HepG2 (cell line): ENCODE data around the gene RNF10. TPM values are rescaled to one million over a fixed set of nuclear protein-coding genes. Genes with fewer than 3 reads are reported as not detected.

Experiments used
- FOXC1 ChIP-seq: sonication (generic); formaldehyde crosslinking; IDR thresholded peaks from 2 replicates; pipeline ENCODE4 v1.8.0; 2022; ENCODE audit warnings: mild to moderate bottlenecking, missing genetic modification reagents, borderline replicate concordance
- NR2C2 ChIP-seq: sonication (generic); formaldehyde crosslinking; IDR thresholded peaks from 2 replicates; pipeline ENCODE4 v1.4.0; 2020; ENCODE audit warnings: missing genetic modification reagents, mild to moderate bottlenecking, moderate library complexity, borderline replicate concordance
- ZFYVE20 ChIP-seq: sonication (generic); formaldehyde crosslinking; IDR thresholded peaks from 2 replicates; pipeline ENCODE4 v1.8.0; 2023; ENCODE audit warnings: low read depth, mild to moderate bottlenecking, moderate library complexity, missing genetic modification reagents, borderline replicate concordance
- ZNF3 ChIP-seq: IDR thresholded peaks from 2 replicates; pipeline ENCODE4 v1.7.0; 2017; ENCODE audit warnings: inconsistent platforms
- ZNF746 ChIP-seq: sonication (generic); formaldehyde crosslinking; IDR thresholded peaks from 2 replicates; pipeline ENCODE4 v1.8.0; 2022; ENCODE audit warnings: mild to moderate bottlenecking, missing genetic modification reagents
- polyA plus RNA-seq, 8 experiments: library from polyadenylated mRNA; depleted of rRNA in 3 of 8; stranded (reverse) in 7 of 8; unstranded in 1 of 8; fragments of >200 nt; fragmentation: Illumina TruSeq in 4 of 8; extraction: Trizol in 4 of 8; gene quantifications; 2 replicates each; pipeline versions ENCODE4 v1.2.1 to v1.2.3, GENCODE V29; 2011 to 2016; ENCODE audit warnings: low read depth in 4 of 8, missing spikeins in 1 of 8, mixed read lengths in 1 of 8; ENCODE audit not compliant: insufficient read depth in 1 of 8
- total RNA-seq, 5 experiments: library from RNA; depleted of rRNA; stranded (reverse); fragments of >200 nt; fragmentation: Illumina TruSeq; extraction: Trizol; gene quantifications; 2 replicates each; pipeline ENCODE4 v1.2.3, GENCODE V29; 2016; ENCODE audit warnings: low read depth in 1 of 5
- TF ChIP-seq, protein P1 (sequence below): sonication (generic); formaldehyde crosslinking; IDR thresholded peaks from 2 replicates; pipeline ENCODE4 v1.4.0; 2020; ENCODE audit warnings: missing genetic modification reagents
- TF ChIP-seq, protein P2 (sequence below): sonication (generic); formaldehyde crosslinking; IDR thresholded peaks from 2 replicates; pipeline ENCODE4 v1.8.1; 2023; ENCODE audit warnings: mild to moderate bottlenecking, missing genetic modification reagents

RNF10 gene
- total and polyA plus RNA-seq, 2 of the 13 experiments (the other 11 are each of a cell fraction or from before 2014, with no cell fraction given): 62.5 to 88.0 TPM

DNA sequence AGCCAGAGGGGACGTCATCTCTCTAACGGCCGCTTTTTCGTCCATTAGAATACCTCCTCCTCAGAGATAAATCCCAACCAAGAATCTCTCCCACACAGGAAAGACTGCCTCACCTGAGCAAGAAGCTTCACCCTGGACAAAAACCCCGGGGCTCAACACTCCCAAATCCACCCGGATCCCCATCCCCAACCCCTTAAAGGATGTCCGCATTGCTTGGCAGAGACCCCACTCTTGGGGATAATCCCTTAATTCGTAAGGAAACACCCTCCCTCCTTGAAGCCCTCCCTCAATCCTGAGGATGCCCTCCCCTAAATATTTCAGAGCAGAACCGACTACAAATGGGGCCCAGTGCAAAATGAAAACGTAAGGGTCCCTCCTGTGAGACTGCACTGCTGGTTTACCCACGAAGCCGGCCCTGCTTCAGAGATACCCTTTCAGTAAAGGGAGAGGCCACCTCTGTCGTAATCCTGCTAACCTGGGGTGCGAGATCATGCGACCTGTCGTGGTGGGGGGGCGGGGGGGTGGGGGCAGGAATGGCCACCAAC is 38.9 kb upstream of the RNF10 start (continued):
- TF ChIP-seq ZNF3 (CRISPR knock-in tag) (no peak), ZFYVE20 (CRISPR knock-in tag) (0 out of 2 replicates have a peak, but pooled peaks have one; percentile 20), ZNF746 (0 out of 2 replicates have a peak, but pooled peaks have one; percentile 17), NR2C2 (CRISPR knock-in tag) (no peak), FOXC1 (CRISPR knock-in tag) (0 out of 2 replicates have a peak, but pooled peaks have one; percentile 9)
- TF ChIP-seq, protein P1, sequence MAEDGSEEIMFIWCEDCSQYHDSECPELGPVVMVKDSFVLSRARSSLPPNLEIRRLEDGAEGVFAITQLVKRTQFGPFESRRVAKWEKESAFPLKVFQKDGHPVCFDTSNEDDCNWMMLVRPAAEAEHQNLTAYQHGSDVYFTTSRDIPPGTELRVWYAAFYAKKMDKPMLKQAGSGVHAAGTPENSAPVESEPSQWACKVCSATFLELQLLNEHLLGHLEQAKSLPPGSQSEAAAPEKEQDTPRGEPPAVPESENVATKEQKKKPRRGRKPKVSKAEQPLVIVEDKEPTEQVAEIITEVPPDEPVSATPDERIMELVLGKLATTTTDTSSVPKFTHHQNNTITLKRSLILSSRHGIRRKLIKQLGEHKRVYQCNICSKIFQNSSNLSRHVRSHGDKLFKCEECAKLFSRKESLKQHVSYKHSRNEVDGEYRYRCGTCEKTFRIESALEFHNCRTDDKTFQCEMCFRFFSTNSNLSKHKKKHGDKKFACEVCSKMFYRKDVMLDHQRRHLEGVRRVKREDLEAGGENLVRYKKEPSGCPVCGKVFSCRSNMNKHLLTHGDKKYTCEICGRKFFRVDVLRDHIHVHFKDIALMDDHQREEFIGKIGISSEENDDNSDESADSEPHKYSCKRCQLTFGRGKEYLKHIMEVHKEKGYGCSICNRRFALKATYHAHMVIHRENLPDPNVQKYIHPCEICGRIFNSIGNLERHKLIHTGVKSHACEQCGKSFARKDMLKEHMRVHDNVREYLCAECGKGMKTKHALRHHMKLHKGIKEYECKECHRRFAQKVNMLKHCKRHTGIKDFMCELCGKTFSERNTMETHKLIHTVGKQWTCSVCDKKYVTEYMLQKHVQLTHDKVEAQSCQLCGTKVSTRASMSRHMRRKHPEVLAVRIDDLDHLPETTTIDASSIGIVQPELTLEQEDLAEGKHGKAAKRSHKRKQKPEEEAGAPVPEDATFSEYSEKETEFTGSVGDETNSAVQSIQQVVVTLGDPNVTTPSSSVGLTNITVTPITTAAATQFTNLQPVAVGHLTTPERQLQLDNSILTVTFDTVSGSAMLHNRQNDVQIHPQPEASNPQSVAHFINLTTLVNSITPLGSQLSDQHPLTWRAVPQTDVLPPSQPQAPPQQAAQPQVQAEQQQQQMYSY (CRISPR knock-in tag): no peak
- TF ChIP-seq, protein P2, sequence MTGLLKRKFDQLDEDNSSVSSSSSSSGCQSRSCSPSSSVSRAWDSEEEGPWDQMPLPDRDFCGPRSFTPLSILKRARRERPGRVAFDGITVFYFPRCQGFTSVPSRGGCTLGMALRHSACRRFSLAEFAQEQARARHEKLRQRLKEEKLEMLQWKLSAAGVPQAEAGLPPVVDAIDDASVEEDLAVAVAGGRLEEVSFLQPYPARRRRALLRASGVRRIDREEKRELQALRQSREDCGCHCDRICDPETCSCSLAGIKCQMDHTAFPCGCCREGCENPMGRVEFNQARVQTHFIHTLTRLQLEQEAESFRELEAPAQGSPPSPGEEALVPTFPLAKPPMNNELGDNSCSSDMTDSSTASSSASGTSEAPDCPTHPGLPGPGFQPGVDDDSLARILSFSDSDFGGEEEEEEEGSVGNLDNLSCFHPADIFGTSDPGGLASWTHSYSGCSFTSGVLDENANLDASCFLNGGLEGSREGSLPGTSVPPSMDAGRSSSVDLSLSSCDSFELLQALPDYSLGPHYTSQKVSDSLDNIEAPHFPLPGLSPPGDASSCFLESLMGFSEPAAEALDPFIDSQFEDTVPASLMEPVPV (CRISPR knock-in tag): no peak
- TF ChIP-seq, all 625 proteins: peak for 5
